Rectal smooth muscle tissue (tissue), 1 donor: ENCODE data around the gene TMEM235.
A peak's percentile ranks its signal among the peaks of the same experiment; 100 is the strongest.
"Not testable (repeated sequence)": the region's sequence is repeated elsewhere in the genome, so short reads cannot be mapped to it uniquely, and the experiment has no call there.

Experiments
- H3K27ac ChIP-seq: one replicate; pipeline ENCODE4 v1.7.0; 2013; ENCODE audit warnings: low read depth, low read length, inconsistent platforms
- H3K27me3 ChIP-seq: one replicate; pipeline ENCODE4 v1.7.0; 2013; ENCODE audit warnings: low read length; ENCODE audit not compliant: control insufficient read depth, insufficient read depth
- H3K36me3 ChIP-seq: one replicate; pipeline ENCODE4 v1.7.0; 2013; ENCODE audit warnings: low read length; ENCODE audit not compliant: control insufficient read depth, insufficient read depth
- H3K4me1 ChIP-seq: one replicate; pipeline ENCODE4 v1.7.0; 2013; ENCODE audit warnings: low read length; ENCODE audit not compliant: control insufficient read depth, insufficient read depth
- H3K4me3 ChIP-seq: one replicate; pipeline ENCODE4 v1.7.0; 2013; ENCODE audit warnings: low read length
- H3K9ac ChIP-seq: one replicate; pipeline ENCODE4 v1.7.0; 2013; ENCODE audit warnings: low read length

The TMEM235 gene

GRCh38 chr17:78248051-78248914 is 16.9 kb downstream of the TMEM235 start:
- no peak overlapping the region for H3K4me3 ChIP-seq
- H3K9ac ChIP-seq = no peak overlapping the region
- no peaks in the 10 kb centered on the region for H3K27me3 ChIP-seq
- H3K27ac ChIP-seq = no peak overlapping the region
- no peaks in the 10 kb centered on the region for H3K4me1 ChIP-seq
- H3K36me3 ChIP-seq = no peaks in the 10 kb centered on the region

- H3K27me3 ChIP-seq = no peaks in the 10 kb centered on the region
- no peak overlapping the region for H3K27ac ChIP-seq
- no peaks in the 10 kb centered on the region for H3K36me3 ChIP-seq
- H3K4me1 ChIP-seq = peaks cover 2% of the 10 kb centered on the region
- no peak overlapping the region for H3K9ac ChIP-seq
- no peak overlapping the region for H3K4me3 ChIP-seq
These were observed 17.8 kb downstream of the TMEM235 start for GRCh38 chr17:78249074-78249817.

GRCh38 chr17:78249818-78250806 is 18.7 kb downstream of the TMEM235 start:
- Histone ChIP-seq H3K9ac (no peak overlapping the region), H3K27ac (no peak overlapping the region), H3K4me3 (no peak overlapping the region)

GRCh38 chr17:78250891-78251772 is 19.7 kb downstream of the TMEM235 start:
- no peak overlapping the region for H3K4me3 ChIP-seq
- no peak overlapping the region for H3K9ac ChIP-seq
- no peak overlapping the region for H3K27ac ChIP-seq
- H3K36me3 ChIP-seq = no peaks in the 10 kb centered on the region
- H3K4me1 ChIP-seq = peaks cover 2% of the 10 kb centered on the region
- no peaks in the 10 kb centered on the region for H3K27me3 ChIP-seq

More at GRCh38 chr17:78249818-78250806, 18.7 kb downstream of the TMEM235 start:
- Histone ChIP-seq H3K36me3 (no peaks in the 10 kb centered on the region), H3K4me1 (peaks cover 2% of the 10 kb centered on the region), H3K27me3 (no peaks in the 10 kb centered on the region)

- no peak overlapping the region for H3K9ac ChIP-seq
- H3K27me3 ChIP-seq = no peaks in the 10 kb centered on the region
- peaks cover 2% of the 10 kb centered on the region for H3K4me1 ChIP-seq
- H3K4me3 ChIP-seq = no peak overlapping the region
- H3K27ac ChIP-seq = no peak overlapping the region
- no peaks in the 10 kb centered on the region for H3K36me3 ChIP-seq
These were observed 20.3 kb downstream of the TMEM235 start for GRCh38 chr17:78251773-78252103.

- H3K4me3 ChIP-seq = no peak overlapping the region
- peaks cover 2% of the 10 kb centered on the region for H3K4me1 ChIP-seq
- H3K27me3 ChIP-seq = no peaks in the 10 kb centered on the region
- H3K36me3 ChIP-seq = no peaks in the 10 kb centered on the region
- H3K27ac ChIP-seq = no peak overlapping the region
- H3K9ac ChIP-seq = no peak overlapping the region
These were observed 20.7 kb downstream of the TMEM235 start for GRCh38 chr17:78252111-78252634.

- H3K36me3 ChIP-seq = no peaks in the 10 kb centered on the region
- peaks cover 2% of the 10 kb centered on the region for H3K4me1 ChIP-seq
- H3K27ac ChIP-seq = no peak overlapping the region
- no peak overlapping the region for H3K9ac ChIP-seq
- no peak overlapping the region for H3K4me3 ChIP-seq
- H3K27me3 ChIP-seq = no peaks in the 10 kb centered on the region
These were observed 21.5 kb downstream of the TMEM235 start for GRCh38 chr17:78252701-78253635.

GRCh38 chr17:78253636-78253945 is 22.2 kb downstream of the TMEM235 start:
- H3K27ac ChIP-seq, H3K27me3 ChIP-seq, H3K36me3 ChIP-seq, H3K4me1 ChIP-seq: not testable (repeated sequence)
- H3K4me3 ChIP-seq = peak overlapping the region; percentile 96
- peak overlapping the region; percentile 66 for H3K9ac ChIP-seq

GRCh38 chr17:78253946-78254672 is 22.7 kb downstream of the TMEM235 start:
- peak overlapping the region; percentile 81 for H3K27ac ChIP-seq
- H3K4me3 ChIP-seq = peak overlapping the region; percentile 96
- peak overlapping the region; percentile 66 for H3K9ac ChIP-seq
- peaks cover 2% of the 10 kb centered on the region for H3K4me1 ChIP-seq
- H3K36me3 ChIP-seq = no peaks in the 10 kb centered on the region
- no peaks in the 10 kb centered on the region for H3K27me3 ChIP-seq

- Histone ChIP-seq H3K27me3 (no peaks in the 10 kb centered on the region), H3K4me1 (peaks cover 2% of the 10 kb centered on the region), H3K27ac (no peak overlapping the region)
These were observed 23.7 kb downstream of the TMEM235 start for GRCh38 chr17:78255029-78255656.

More at GRCh38 chr17:78255029-78255656, 23.7 kb downstream of the TMEM235 start:
- H3K36me3 ChIP-seq = no peaks in the 10 kb centered on the region
- H3K9ac ChIP-seq = no peak overlapping the region
- no peak overlapping the region for H3K4me3 ChIP-seq
